Mesangial cell (primary cell): ENCODE data around the gene SGSM2. TPM values are rescaled to one million over a fixed set of nuclear protein-coding genes. Genes with fewer than 3 reads are reported as not detected.

Experiments
- total RNA-seq: library from RNA; depleted of rRNA; stranded (reverse); fragments of >200 nt; gene quantifications from 2 replicates; pipeline ENCODE4 v1.2.3, GENCODE V29; 2015

Gene SGSM2, protein sequence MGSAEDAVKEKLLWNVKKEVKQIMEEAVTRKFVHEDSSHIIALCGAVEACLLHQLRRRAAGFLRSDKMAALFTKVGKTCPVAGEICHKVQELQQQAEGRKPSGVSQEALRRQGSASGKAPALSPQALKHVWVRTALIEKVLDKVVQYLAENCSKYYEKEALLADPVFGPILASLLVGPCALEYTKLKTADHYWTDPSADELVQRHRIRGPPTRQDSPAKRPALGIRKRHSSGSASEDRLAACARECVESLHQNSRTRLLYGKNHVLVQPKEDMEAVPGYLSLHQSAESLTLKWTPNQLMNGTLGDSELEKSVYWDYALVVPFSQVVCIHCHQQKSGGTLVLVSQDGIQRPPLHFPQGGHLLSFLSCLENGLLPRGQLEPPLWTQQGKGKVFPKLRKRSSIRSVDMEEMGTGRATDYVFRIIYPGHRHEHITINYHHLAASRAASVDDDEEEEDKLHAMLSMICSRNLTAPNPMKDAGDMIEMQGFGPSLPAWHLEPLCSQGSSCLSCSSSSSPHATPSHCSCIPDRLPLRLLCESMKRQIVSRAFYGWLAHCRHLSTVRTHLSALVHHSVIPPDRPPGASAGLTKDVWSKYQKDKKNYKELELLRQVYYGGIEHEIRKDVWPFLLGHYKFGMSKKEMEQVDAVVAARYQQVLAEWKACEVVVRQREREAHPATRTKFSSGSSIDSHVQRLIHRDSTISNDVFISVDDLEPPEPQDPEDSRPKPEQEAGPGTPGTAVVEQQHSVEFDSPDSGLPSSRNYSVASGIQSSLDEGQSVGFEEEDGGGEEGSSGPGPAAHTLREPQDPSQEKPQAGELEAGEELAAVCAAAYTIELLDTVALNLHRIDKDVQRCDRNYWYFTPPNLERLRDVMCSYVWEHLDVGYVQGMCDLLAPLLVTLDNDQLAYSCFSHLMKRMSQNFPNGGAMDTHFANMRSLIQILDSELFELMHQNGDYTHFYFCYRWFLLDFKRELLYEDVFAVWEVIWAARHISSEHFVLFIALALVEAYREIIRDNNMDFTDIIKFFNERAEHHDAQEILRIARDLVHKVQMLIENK
- 33.7 and 74.5 TPM in 2 replicates for total RNA-seq

DNA sequence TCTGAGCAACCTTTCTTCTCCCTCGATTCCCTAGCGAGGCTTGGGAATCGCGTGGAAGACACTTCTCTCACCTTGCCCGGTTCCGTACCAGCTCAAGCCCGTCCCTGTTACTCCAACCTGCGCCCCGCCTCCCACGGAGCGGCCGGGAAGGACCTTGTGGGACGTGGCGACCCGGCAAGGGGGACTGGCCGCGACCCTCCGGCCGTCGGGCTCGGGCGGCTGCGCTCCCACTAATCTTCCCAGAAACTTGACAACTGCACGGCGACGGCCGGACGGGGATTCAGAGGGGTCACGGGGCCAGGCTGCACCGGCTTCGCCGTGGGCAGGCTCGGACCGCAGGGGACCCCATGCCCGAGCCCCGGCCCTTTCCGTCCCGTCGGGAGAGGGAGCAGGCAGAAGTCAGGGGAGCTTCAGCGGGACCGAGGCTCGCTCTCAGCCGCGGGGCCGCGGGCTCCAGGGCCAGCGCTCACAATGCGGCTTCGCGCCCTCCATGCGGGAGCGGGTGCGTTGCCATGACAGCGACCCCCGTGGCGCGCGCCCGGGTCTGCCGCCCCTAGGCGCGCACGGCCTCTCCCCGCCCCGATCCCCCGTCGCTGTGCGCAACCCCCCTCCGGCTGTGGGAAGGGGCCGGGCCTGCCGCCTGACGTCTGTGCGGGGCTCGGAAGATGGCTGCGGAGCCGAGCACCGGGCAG is at the start of gene SGSM2:
SGSM2 (plus strand) TSS at position 650 of the 692 bp plus-strand sequence. CDS start 188 bp downstream, outside the sequence.

DNA sequence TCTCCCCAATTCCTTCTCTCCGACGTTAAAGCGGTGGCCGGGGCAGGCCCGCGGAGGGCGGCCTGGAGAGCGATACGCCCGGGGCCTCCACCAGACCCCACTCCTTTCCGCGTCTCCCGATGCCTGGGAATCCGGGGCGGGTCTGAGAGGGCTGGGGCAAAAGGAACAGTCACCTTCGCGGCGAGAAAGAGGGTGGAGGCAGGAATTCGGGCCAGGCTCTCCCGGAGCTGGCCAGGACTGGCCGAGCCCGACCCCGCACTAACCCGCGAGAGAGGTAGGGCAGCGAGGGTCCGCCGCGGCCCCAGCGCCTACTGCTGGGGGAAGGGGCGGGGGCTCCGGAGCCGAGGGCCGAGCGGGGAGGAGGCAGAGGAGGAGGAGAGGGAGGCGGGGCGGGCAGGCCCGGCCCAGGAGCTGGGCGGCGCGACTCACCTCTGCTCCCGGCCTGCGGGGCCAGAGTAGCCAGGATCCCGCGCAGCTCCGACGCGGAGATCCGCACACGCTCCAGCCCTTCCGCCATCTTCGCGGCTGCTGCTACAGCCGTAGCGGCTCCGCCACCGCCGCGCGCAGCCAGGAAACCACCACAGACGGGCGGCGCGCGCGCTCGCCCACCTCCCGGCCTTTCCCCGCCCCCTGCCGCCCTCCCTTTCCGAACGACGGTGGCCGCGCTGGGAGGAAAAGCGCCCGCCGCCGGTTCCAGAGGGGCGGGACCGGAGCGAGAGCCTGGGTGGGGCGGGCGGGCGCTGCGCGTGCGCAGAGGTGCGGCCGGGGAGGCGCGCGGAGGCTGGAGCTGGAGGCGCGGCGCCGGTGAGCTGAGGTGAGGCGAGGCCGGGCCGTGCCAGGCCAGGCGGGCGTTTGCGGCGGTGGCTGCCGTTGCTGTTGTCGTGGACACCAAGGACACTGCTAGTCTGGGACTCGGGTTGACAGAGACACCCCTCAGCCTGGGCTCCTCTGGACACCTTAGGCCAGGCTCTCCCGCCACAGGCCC is 33.8 kb upstream of the SGSM2 start, which contains the start of the genes SMG6 and SRR:
SMG6 (minus strand) TSS at position 582 of the 985 bp plus-strand sequence; CDS start at position 517, 65 bp downstream.
SRR (plus strand) TSS at position 747 of the 985 bp plus-strand sequence. CDS start 11,611 bp downstream, outside the sequence.

DNA sequence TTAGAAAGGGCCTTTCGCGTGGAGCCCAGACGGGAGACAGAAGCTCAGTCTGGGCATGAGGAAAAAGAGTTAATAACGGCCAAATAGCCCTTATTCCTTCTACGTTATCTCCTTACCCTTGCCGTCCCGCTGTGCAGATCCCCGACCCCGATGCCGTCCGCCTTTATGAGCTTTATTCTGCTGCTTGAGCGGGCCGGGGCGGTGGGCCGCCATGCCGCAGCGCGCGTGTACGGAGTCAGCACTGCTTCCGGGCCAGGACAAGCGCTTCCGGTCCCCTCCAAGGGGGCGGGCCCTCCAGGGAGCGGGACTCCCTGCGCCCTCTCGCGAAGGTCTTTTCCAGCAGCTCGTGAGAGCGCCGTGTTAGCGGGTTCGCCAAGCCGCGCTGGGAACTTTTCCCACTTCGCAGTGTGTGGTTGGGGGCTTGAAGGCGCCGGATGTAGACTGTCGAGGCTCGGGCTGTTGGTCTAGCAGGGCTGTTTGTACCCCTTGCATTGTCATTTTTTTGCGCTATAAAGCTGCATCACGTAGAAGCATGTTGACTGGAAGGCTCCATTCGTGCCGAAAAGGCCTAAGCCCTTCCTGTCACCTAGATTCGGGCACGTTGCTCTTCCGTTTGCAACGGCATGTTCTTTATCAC is 968 bp upstream of the SGSM2 start, which contains the start of gene TSR1:
TSR1 (minus strand) TSS at position 243 of the 637 bp plus-strand sequence; CDS start at position 213, 30 bp downstream.

DNA sequence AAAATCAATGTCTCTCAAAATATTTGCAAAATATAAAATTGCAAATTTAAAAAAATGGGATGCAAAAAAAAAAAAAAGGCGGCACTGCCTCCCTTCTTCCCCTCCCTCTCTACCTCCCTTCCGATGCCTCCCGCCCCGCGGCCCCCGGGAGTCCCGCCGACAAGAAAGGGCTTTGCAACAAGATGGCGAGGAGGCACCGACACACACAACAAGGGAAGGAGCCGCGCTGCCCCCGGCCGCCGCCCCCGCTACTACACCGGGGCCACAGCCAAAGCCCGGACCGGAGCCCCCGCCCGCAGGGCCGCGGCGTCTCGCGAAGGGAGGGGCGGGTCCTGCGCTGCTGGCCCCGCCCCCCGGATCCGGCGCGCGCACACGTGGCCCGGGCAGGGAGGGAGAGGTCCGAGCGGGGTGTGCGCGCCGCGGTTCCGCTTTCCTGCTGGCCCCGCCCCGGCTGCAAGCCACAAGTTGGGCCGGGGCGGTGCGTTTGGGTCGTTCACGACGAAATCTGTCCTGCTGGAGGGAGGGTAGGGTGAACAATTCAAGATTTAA is 63.6 kb downstream of the SGSM2 start, which contains the start of gene MNT:
MNT (minus strand) TSS at position 184 of the 549 bp plus-strand sequence. CDS start 348 bp downstream, outside the sequence.

Other genes with a start within 250 kb of the SGSM2 start
- gene SMG6, start 33.7 kb upstream of the SGSM2 start, total RNA-seq, result 36.7 and 43.7 TPM in 2 replicates
- gene SRR, start 33.6 kb upstream of the SGSM2 start, total RNA-seq, result 12.5 and 14.3 TPM in 2 replicates
- 28.9 and 68.8 TPM in 2 replicates for gene TSR1, start 1.0 kb upstream of the SGSM2 start, total RNA-seq
- gene MNT, start 63.6 kb downstream of the SGSM2 start, total RNA-seq, result 7.7 and 15.7 TPM in 2 replicates
- gene METTL16, start 174.4 kb downstream of the SGSM2 start, total RNA-seq, result 16.1 and 18.6 TPM in 2 replicates